NCI-H510A treated with DMSO at 0.1 percent for 48 hours (cell line): ENCODE results near the gene HCFC1R1.

ENCODE experiments used
- DNase-seq: peaks from one replicate; lab custom pipeline; 2025; lab: John Stamatoyannopoulos, UW

The HCFC1R1 gene

GRCh38 chr16:3035972-3036725 lies 12.4 kb upstream of the HCFC1R1 start:
- DNase-seq: no peak

DNA sequence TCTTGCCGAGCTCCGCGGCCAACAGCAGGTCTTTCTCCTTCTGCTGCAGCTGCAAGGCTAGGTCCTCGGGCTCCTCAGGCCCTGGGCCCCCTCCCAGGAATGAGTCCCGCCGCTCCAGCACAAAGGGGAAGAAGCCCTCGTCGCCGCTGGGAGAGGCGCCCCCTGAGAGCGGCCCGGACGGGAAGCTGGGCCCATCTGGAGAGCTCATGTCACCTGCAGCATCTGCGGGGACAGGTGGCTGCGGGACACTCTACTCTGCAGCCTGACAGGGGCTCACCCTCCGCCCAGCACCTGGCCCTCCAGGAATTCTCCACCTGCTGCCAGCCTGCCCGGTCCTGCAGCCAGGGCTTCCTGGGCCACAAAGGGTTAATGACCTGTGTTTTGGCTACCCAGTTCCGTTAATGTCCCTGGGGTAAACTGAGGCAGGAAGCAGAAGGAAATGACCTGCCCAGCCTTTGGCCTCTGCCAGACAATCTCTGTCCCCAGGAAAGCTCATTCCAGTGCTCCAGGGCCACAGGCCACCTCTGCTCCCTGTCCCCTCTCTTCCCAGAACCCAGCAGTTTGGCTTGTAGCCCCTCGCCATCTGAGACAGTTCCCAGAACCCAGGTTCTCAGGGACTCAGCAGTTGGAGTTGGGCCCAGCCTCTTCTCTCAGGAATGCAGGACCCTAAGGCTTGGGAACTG lies 11.7 kb upstream of the HCFC1R1 start:
- DNase-seq: no peak

- no peak for DNase-seq
These were observed 8.9 kb upstream of the HCFC1R1 start for GRCh38 chr16:3032624-3033023.

DNA sequence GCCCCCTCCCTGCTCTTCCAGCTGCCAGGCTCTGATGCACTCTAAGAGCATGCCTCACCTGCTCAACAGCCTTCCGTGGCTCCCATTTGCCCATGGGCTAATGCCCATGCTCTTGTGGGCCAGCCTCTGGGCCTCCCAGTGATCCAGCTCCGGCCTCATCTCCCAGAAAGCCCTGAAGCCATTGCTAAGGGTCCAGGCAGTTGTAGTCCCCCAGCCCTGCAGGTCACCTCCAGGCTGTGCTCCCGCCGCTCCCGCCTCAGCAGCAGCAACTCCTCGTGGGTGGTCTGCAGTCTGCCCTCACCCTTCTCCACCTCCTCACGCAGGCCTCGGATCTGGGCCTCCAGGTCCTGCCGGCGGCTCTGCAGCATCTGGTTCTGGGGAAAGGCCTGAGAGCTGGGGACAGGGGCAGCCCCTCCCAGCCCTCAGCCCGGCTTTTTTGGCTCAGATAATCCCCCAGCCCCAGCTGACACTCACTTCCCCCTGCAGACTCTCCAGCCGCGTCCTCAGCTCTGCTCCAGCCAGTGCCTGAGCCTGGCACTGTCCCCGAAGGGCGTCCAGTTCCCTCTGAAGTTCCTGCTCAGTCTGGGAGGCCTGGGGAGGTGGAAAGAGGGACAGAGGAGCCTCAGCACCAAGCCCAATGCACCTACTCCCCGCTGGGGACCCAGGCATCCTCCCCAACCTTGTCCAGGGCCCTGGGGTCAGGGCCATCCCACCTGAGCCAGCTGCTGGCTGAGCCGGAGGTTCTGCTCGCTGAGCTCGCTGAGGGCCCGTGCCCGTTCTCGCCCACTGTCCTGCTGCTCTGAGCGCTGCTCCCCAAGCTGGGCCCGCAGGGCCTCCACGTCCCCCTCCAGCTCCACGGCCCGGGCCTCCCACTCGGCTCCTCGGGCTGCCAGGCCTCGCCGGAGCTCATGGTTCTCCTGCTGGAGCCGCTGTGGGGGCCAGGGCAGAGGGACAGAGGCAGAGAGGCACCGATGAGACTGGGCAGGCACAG lies 6.8 kb upstream of the HCFC1R1 start:
- no peak for DNase-seq

DNA sequence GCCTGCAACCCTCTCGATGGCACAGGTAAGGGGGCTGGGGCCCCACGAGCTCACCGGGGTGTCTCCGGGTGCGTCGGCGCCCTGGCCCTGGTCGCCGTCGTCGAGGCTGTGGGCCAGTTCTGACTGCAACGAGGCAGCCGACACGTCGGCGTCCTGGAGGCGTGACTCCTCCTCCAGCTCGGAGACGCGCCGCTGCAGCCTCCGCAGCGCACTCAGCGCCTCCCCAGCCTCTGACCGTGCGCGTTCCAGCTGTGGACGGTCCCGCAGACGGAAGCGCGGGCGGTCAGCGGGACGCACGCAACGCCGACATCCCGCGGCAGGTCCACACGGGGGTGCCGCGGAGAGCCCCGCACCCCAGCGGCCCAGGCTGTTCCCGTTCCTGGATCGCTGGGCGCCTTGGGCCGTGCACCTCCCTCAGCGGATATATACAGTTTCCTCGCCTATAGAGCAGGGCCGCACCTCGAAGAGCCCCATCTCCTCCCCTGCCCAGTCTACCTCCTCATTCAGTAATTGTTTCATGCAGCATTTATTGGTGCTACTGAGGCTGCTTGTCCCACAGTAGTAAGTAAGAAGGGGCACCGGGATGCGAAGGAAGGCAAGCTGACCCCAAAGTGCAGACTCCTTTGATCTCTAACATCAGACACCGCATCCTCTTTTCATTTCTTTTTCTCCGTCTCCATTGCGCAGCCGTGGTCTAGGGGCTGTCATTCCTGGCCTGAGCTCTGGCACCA lies 5.9 kb upstream of the HCFC1R1 start:
- DNase-seq: no peak

DNA sequence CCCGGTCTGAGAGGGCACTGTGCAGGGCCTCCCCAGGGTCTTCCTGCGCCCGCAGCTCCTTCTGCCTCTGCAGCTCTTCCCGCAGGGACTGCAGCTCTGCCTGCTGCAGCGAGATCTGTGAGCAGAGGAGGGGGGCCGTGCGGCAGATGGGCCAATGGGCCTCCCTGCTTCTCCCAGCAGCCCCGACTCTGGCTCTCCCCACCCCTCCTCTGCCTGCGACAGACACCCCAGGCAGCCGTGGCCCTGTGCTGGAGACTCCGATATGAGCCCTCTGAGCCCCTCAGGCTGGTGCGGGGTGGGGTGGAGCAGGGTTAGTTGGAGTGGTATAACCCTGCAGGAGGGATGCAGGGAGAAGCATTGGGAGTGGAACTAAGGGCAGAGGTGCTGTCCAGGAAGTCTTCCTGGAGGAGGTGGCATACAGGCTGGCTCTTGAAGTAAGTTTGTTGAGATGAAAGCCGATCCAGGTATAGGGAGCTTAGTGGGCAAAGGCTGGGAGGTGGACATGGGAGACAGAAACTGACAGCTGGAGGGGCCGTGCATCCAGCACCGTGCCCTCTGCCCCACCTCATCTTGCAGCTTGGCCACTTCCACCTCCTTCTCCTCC lies 5.1 kb upstream of the HCFC1R1 start:
- DNase-seq: no peak

DNA sequence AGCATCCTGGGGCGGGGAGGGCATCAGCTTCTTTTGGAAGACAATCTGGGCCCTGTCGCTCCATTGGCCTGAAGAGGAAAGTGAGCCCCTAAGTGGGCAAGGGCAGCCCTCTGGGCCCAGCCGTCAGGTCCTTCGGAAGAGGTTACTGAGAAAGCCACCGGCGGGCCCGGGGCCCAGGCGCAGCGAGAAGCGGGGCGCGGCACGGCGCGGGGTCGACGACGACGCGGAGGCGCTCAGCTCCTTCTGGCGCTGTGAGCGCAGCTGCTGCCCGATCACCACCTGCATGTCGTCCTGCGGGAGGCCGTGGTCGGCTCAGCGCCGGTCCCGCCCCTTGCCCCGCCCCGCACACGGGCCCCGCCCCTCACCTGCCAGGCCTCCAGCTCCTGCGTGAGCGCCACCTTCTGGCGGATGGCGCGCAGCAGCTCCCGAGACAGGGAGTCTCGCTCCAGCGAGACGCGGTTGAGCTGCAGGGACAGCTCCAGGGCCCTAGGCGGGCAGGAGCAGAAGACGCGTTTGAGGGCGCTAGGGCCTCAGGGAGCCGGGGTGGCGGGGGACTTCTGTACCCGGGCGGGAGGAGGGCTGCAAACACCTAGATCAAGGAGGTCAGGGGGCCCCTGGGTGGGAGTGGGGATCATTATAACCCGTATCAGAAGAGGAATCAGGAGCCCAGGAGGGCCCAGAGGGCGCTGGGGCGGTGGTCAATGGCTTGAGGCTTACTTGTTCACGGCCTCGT lies 4.4 kb upstream of the HCFC1R1 start:
- peak; percentile 70 for DNase-seq

GRCh38 chr16:3027489-3027795 lies 3.7 kb upstream of the HCFC1R1 start:
- no peak for DNase-seq

GRCh38 chr16:3026609-3027488 lies 3.1 kb upstream of the HCFC1R1 start:
- DNase-seq: no peak

DNA sequence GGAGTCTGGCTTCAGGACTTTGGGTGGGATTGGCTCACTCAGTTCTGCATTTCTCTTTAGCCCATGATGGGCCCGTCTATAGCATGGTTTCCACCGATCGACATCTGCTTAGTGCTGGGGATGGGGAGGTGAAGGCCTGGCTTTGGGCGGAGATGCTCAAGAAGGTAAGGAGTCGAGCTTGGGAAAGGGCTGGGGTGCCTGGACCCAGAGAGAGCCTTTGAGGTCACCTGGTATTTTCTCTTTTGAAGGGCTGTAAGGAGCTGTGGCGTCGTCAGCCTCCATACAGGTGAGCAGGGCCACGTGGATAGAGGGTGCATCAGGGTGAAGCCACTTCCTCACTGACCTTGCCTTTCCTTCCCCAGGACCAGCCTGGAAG lies 2.2 kb upstream of the HCFC1R1 start:
- no peak for DNase-seq

DNA sequence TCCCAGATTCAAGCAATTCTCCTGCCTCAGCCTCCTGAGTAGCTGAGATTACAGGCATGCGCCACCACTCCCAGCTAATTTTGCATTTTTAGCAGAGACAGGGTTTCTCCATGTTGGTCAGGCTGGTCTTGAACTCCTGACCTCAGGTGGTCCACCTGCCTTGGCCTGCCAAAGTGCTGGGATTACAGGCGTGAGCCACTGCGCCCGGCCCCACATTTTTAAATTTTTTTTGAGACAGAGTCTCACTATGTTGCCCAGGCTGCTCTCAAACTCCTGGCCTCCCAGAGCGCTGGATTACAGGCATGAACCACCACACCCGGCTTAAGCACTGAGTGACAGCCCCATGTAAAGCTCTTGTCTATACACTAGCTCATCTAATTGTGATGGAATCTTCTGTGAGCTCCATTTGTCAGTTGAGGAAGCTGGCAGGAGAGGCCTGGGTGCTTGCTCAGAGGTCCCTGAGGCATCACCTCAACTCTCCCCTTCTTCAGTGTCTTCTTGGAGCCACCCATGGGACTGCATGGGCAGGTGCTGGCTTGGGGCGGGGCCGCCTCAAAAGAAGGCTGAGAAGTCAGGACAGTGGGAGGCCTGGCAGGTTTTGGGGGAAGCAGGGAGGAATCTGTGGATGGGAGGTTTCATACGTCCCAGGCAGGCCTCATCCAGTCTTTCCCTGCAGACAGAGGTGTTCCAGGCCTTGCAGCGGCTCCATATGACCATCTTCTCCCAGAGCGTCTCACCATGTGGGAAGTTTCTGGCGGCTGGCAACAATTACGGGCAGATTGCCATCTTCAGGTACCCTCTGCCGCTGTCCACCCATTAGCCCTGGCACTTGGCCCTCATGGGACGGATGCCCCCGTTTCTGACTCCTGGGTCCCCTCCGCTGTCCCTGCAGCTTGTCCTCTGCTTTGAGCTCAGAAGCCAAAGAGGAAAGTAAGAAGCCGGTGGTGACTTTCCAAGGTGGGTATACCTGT lies 1.6 kb upstream of the HCFC1R1 start:
- DNase-seq: no peak

DNA sequence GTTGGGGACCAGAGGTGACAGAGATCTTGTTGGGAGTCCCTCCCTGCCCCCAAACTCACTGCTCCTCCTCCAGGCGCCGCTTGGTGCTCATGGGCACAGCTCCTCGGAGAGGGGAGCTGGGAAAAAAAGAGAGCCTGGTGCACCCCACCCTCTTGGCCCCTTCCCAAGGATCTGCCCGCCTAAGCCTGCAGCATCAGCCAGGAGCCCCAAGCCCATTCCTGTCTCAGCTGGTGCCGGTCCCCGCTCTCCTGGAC lies 400 bp downstream of the HCFC1R1 start:
- DNase-seq: no peak

DNA sequence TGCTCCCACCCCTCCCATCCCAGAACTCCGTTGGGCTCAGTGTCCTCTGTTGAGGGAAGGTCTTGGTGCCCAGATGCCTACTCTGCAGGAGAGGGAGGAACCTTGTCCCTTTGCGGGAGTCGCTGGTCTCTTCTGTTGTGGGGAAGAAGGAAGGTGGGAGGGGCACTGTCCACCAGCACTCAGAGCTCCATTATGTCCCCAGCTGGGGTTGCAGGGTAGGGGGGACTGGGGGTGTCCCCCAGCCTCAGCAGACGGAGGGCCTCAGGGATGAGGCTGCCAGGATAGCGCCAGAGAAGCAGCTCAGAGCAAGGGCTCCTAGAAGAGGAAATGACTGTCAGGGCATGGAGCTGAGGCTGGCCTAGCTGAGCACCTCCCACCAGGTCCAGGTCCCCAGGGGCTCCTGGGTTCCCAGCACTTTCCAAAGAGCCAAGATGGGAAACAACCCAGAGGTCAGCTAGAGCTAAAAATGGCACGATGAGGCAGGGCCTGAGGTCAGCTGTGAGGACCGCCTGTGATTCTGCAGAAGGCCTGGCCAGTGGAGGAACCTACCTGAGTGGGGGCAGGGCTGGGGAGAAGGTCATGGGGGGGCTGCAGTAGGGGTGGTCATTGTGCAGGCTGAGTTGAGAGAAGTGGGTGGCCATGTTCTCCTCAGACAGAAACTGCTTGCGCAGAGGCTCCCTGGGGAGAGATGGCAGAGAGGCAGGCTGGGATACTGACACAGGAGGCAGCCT lies 893 bp downstream of the HCFC1R1 start:
- DNase-seq: no peak

GRCh38 chr16:3022208-3022683 lies 1.5 kb downstream of the HCFC1R1 start:
- DNase-seq: no peak

GRCh38 chr16:3021449-3022207 lies 2.1 kb downstream of the HCFC1R1 start:
- DNase-seq: peak; percentile 12

DNA sequence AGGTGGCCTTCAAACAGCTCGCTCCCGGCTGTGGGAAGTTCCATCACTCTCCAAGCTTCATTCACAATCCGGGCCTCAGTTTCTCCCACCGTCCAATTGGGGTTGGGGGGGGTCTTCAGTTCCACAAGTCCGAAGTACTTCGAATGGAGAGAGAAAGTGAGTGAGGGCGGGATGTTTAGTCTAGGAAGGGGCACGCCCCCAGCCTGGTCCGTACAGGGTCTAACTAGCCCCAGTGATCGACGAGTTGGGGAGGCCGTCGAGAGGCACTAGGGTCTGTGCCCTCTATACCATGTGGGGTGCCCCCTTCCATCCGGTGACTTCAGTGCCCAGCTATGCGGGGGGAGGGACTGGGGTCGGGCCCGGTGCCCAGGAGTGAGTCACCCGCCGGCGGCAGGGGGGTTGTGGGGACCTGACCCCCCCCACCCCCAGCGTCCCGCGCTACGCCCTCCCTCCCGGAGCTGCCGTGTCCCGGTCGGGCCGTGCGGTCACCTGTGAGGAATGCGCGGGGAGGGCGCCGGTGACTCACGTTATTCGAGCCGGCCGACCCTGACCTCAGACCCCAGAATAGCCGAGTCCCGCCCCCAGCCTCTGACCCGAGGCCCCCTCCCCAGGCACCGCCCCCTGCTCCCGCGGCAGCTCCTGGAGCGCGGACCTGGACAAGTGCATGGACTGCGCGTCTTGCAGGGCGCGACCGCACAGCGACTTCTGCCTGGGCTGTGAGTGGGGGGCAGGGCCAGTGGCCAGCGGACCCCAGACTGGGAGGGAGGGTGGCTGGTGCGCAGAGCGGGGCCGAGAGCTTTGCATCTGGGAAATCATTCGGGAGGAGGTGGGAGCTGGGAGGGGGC lies 2.9 kb downstream of the HCFC1R1 start:
- DNase-seq: no peak

DNA sequence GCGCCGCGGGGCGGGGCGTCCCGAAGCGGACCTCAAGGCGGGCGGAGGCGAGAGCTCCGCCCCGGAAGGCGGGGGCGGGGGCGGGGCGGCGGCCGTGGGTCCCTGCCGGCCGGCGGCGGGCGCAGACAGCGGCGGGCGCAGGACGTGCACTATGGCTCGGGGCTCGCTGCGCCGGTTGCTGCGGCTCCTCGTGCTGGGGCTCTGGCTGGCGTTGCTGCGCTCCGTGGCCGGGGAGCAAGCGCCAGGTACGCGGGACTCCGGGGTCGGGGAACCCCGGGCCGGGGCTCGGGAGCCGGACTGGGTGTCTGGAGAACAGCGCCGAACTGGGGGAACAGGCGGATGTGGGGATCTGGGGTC lies 3.5 kb downstream of the HCFC1R1 start, which contains the start of gene TNFRSF12A:
TSS of gene TNFRSF12A (plus strand) at position 122 of the 357 bp plus-strand sequence. CDS start at position 152, 30 bp downstream.
- DNase-seq: peak; percentile 38
